ENCODE data around the gene FAM168A. TPM values are rescaled to one million over a fixed set of nuclear protein-coding genes. Genes with fewer than 3 reads are reported as not detected.
"Not testable (repeated sequence)": the region's sequence is repeated elsewhere in the genome, so short reads cannot be mapped to it uniquely, and the experiment has no call there.

Gene FAM168A
- total RNA-seq, 1 donor from 2014 or later, result 30.2 TPM

GRCh38 chr11:73597336-73597955, 466 bp downstream of the FAM168A start:
- no peak for DNase-seq (ENCODE audit: low spot score)

- no peak for DNase-seq (ENCODE audit: low spot score)
Measured at GRCh38 chr11:73596547-73596946, 1.4 kb downstream of the FAM168A start.

GRCh38 chr11:73592640-73593039, 5.3 kb downstream of the FAM168A start:
- no peak for DNase-seq (ENCODE audit: low spot score)

DNA sequence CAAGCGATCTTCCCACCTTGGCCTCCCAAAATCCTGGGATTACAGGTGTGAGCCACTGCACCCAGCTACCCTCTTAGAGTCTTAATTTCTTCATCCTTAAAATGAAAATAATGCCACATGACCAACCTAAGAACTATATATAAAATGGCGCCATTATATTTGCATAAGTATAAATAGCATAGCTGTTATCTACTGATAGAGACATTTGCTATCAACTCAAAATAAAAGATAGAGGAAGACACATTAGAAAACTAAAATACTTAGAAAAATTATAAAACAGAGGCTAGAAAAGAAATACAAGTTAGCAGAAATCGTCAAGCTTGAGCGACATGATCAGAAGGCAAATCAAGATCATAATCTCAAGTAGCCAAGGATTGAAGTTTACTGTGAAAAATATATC, 6.2 kb downstream of the FAM168A start:
- no peak for DNase-seq (ENCODE audit: low spot score)

DNA sequence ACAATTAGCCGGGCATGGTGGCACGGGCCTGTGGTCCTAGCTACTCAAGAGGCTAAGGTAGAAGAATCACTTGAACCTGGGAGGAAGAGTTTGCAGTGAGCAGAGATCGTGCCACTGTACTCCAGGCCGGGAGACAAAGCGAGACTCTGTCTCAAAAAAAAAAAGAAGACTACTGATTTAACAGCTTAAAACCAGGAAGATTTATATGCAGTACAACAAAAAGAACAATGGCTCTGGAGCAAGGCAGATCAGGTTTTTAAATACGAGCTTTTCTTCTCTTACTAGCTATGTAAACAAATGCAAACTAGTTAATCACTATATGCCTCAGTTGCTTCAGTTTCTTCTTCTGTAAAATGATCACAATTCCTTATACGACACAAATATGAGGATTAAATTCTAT, 6.9 kb downstream of the FAM168A start:
- no peak for DNase-seq (ENCODE audit: low spot score)

- DNase-seq (ENCODE audit: low spot score), result no peak
Measured at GRCh38 chr11:73586791-73587190, 11.1 kb downstream of the FAM168A start.

DNA sequence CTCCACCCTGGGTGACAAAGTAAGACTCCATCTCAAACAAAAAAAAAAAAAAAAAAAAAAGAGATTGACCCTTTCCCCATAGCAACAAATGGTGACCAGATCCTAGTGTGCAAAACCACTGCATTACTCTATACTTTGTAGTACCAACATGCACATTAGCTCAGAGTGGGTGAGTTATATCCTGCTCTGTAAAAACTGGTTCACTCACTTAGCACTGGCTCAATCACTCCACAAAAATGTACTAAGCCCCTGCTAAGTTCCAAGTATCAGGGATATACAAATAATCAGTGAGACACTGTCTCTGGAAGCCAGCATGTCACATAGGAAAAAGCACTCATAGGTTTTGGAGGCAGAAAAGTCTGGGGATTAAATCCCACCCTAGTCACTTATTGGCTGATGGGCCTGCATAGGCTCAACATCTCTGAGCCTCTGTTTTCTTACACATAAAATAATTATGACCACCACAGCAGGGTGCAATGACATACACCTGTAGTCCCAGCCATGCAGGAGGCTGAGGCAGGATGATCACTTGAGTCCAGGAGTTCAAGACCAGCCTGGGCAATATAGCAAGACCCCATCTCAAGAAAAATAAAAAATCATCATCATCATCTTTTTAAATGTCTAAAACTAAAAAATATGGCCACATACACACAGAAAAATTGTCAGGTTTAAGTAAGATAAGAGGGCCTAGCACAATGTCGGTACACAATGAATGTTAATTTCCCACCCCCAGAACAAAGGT, 11.9 kb downstream of the FAM168A start:
- no peak for DNase-seq (ENCODE audit: low spot score)

DNA sequence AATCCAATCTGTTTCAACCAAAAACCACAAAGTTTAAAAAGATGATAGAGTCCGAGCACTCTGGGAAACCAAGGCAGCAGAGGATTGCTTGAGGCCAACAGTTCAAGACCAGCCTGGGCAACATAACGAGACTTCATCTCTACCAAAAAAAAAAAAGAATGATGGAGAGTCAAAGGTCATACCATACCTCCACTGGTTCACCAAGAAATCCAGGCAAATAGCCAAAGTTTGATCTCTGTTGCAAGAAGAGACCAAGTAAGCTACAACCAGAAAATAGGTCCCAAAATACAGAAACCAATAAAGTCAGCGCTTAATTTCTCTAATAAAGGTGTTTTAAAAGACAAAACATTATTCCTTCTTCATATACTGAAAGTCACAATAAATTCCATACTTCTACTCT, 13.1 kb downstream of the FAM168A start:
- DNase-seq (ENCODE audit: low spot score), result no peak

DNA sequence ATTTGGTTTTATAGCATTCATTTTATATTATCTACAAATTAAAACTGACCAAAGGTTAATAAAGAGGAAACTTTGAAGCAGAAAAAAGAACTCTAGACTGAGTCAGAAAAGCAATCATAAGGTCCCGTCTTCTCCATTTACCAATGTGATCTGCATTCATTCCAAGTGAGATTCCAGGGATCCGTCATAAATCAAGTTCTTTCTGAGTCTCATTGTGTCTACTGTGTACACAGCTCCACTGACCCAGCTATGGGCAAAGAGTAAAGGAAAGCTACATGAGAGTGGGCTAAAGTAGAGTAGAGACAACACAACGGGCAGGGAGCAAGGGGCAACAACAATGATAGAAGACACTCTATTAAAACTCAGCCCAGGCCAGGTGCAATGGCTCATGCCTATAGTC, 15.3 kb downstream of the FAM168A start:
- no peak for DNase-seq (ENCODE audit: low spot score)

DNA sequence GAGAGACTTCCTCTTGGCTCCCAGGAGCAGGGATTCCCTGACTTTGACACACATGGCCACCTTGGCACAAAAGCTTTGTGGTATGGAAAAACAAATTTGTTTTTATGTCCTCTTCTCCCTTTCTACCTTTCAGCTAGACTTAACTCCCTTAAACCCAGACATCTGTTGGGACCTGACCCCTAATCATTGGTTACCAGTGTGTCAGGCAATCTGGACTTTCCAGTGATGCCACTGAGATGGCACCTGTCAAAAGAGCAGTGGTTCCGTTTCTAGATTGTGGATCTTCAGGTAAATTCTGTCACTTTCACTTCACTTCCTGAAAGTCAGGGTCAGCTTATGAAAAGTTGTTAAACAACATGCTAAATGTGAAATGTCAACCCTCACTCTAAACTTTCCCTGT, 17.2 kb downstream of the FAM168A start:
- DNase-seq (ENCODE audit: low spot score), result not testable (repeated sequence)

GRCh38 chr11:73579641-73580434, 18.1 kb downstream of the FAM168A start:
- DNase-seq (ENCODE audit: low spot score), result no peak

- no peak for DNase-seq (ENCODE audit: low spot score)
Measured at GRCh38 chr11:73578592-73579185, 19.2 kb downstream of the FAM168A start.

GRCh38 chr11:73577496-73577917, 20.4 kb downstream of the FAM168A start:
- no peak for DNase-seq (ENCODE audit: low spot score)

GRCh38 chr11:73576185-73576614, 21.7 kb downstream of the FAM168A start:
- no peak for DNase-seq (ENCODE audit: low spot score)

DNA sequence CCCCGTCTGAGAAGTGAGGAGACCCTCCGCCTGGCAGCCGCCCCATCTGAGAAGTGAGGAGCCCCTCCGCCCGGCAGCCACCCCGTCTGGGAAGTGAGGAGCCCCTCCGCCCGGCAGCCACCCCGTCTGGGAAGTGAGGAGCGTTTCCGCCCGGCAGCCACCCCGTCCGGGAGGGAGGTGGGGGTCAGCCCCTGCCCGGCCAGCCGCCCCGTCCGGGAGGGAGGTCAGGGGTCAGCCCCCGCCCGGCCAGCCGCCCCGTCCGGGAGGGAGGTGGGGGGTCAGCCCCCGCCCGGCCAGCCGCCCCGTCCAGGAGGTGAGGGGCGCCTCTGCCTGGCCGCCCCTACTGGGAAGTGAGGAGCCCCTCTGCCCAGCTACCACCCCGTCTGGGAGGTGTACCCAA, 25.9 kb downstream of the FAM168A start:
- DNase-seq (ENCODE audit: low spot score), result not testable (repeated sequence)

- no peak for DNase-seq (ENCODE audit: low spot score)
Measured at GRCh38 chr11:73570415-73571114, 27.3 kb downstream of the FAM168A start.

GRCh38 chr11:73566977-73567755, 30.7 kb downstream of the FAM168A start:
- no peak for DNase-seq (ENCODE audit: low spot score)

DNA sequence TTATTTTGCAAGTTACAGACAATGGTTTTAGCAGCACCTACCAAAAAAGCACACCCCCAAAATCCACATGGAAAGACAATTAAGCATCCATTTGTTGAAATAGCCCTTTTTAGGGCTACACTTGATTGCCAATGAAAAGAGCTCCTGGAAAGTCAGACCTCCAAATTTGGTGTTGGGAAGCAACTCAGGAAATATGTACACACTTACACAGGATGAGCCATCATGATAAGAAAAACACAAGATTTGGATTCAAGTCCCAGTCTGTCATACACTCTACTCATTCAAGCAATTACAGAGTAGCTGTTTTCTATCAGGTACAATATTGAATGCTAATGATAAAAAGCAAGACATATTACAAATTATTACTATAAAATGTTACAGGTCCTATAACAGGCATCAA, 31.5 kb downstream of the FAM168A start:
- no peak for DNase-seq (ENCODE audit: low spot score)

- DNase-seq (ENCODE audit: low spot score), result no peak
Measured at GRCh38 chr11:73565804-73566203, 32.1 kb downstream of the FAM168A start.

DNA sequence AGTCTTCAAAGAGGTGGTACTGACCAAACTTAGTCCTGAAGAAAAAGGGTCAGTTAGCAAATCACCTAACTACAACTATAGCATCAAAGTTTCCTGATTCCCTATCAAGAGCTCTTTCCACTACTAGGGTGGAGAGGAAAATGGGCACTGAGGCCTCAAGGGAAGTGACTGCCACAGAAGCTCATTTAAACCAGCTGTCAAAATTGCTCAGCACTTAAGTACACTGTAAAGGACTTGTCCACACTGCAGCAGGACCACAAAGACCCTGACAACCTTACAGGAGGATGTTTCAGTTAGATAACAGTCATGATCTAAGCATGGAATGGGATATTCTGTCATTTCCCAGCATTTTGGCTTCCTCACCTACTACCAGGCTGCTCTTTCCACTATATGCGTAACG, 33.0 kb downstream of the FAM168A start:
- DNase-seq (ENCODE audit: low spot score), result no peak

All from mesenteric fat pad (tissue), 1 donor.